Kidney epithelial cell (primary cell): Measurements from ENCODE around the gene LGALS3BP. TPM values are rescaled to one million over a fixed set of nuclear protein-coding genes. Genes with fewer than 3 reads are reported as not detected.

ENCODE experiments used
- DNase-seq: peaks from one replicate; pipeline ENCODE4 v3.0.0-alpha.2; 2010; ENCODE audit warnings: low read depth
- H3K27me3 ChIP-seq: 2 replicates; pipeline ENCODE4 v1.6.0; 2011; ENCODE audit warnings: low read length; ENCODE audit not compliant: control insufficient read depth, insufficient read depth
- H3K36me3 ChIP-seq: 2 replicates; pipeline ENCODE4 v1.5.1; 2011; ENCODE audit warnings: low read length; ENCODE audit not compliant: control insufficient read depth, insufficient read depth
- H3K4me3 ChIP-seq: 2 replicates; pipeline ENCODE4 v1.5.1; 2011; ENCODE audit warnings: low read depth, mild to moderate bottlenecking, control low read depth, low read length
- total RNA-seq: library from RNA; depleted of rRNA; stranded (reverse); fragments of >200 nt; gene quantifications from 2 replicates; pipeline ENCODE4 v1.2.3, GENCODE V29; 2015
- TF ChIP-seq, protein P1 (sequence below): IDR thresholded peaks from 2 replicates; pipeline ENCODE4 v1.5.1; 2011; ENCODE audit warnings: mild to moderate bottlenecking, moderate library complexity, low read length, control low read depth, inconsistent platforms; ENCODE audit not compliant: insufficient read depth, poor library complexity, severe bottlenecking

The LGALS3BP gene
- total RNA-seq, 1 donor from 2014 or later, result 283 TPM

DNA sequence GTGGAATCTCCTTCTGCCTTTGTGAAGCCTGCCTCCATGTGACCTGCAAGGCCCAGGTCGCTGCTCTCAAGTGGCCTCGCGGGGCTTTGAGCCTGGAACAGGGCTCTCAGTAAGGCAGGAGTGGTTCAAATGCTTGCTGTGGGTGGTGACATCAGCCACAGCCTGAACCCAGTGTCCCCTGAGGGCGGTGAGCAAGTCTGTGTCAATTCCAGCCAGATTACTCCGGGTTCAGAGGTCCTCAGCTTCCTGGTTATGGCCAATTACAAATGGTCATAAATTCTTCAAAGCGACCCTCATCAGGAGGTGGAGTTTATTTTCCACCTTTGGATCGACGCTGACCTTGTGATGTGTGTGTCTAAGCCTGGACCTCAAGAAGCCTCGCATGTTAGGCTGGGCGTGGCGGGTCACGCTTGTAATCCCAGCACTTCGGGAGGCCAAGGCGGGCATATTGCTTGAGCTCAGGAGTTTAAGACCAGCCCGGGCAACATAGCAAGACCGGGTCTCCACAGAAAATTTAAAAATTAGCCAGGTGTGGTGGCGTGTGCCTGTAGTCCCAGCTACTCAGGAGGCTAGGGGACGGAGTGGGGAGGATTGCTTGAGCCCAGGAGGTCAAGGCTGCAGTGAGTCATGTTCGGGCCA is 17.3 kb downstream of the LGALS3BP start:
- Histone ChIP-seq H3K27me3 (no peaks in the 10 kb centered on the region), H3K36me3 (no peaks in the 10 kb centered on the region), H3K4me3 (no peak overlapping the region)
- TF ChIP-seq, protein P1, sequence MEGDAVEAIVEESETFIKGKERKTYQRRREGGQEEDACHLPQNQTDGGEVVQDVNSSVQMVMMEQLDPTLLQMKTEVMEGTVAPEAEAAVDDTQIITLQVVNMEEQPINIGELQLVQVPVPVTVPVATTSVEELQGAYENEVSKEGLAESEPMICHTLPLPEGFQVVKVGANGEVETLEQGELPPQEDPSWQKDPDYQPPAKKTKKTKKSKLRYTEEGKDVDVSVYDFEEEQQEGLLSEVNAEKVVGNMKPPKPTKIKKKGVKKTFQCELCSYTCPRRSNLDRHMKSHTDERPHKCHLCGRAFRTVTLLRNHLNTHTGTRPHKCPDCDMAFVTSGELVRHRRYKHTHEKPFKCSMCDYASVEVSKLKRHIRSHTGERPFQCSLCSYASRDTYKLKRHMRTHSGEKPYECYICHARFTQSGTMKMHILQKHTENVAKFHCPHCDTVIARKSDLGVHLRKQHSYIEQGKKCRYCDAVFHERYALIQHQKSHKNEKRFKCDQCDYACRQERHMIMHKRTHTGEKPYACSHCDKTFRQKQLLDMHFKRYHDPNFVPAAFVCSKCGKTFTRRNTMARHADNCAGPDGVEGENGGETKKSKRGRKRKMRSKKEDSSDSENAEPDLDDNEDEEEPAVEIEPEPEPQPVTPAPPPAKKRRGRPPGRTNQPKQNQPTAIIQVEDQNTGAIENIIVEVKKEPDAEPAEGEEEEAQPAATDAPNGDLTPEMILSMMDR, result no peak
- no peak for DNase-seq

DNA sequence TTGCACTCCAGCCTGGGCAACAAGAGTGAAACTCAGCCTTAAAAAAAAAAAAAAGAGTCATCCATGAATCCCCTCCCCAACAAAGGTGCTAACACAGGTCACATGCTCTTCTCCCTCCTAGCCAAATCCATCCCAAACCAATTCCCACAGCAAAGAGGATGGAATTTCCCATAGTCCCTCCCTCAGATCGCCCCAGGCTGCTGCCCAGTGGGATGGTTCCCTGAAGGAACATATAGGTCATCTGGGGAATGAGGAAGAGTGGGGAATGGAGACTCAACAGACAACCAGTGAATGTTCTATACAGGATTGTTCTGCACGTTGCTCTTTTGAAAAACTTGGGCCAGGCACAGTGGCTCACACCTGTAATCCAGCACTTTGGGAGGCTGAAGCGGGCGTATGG is 18.2 kb downstream of the LGALS3BP start:
- H3K36me3 ChIP-seq, result no peaks in the 10 kb centered on the region
- TF ChIP-seq, protein P1, result no peak
- DNase-seq, result no peak
- no peaks in the 10 kb centered on the region for H3K27me3 ChIP-seq
- no peak overlapping the region for H3K4me3 ChIP-seq

DNA sequence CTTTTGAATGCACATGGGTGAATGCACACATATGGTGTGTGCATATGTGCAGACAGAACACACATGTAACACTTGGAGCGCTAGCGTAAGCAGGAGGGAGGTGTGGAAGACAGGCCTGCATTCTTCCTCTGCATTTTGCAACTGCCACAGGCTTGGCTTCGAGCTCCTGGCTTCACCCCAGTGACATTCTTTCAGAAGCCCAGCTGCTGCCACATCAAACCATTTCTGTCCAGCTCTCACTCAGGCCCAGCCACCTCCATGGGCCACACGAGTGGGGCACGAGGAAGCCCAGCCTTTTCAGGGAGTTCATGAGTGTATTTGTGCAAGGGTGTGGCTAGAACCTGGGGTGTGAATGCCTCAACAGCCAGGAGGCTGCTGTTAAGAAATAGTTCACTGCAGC is 18.8 kb downstream of the LGALS3BP start:
- TF ChIP-seq, protein P1, result no peak
- Histone ChIP-seq H3K36me3 (no peaks in the 10 kb centered on the region), H3K27me3 (no peaks in the 10 kb centered on the region), H3K4me3 (no peak overlapping the region)
- DNase-seq, result no peak

DNA sequence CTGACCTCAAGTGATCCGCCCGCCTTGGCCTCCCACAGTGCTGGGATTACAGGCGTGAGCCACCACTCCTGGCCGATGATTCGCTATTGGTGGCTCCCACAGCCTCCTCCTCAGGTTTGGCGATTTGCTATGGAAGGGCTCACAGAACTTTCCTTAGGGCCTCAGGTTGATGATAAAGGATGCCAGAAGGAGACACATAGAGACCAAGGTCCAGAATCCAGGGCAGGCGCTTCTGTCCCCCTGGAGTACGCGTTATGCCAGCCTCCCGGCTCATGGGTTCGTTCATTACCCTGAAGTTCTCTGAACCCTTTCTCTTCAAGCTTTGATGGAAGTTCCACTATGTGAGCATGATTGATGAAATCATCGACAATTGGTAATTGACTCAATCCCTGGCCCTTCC is 19.9 kb downstream of the LGALS3BP start:
- TF ChIP-seq, protein P1, result no peak
- DNase-seq, result no peak
- Histone ChIP-seq H3K36me3 (no peaks in the 10 kb centered on the region), H3K4me3 (no peak overlapping the region), H3K27me3 (no peaks in the 10 kb centered on the region)

DNA sequence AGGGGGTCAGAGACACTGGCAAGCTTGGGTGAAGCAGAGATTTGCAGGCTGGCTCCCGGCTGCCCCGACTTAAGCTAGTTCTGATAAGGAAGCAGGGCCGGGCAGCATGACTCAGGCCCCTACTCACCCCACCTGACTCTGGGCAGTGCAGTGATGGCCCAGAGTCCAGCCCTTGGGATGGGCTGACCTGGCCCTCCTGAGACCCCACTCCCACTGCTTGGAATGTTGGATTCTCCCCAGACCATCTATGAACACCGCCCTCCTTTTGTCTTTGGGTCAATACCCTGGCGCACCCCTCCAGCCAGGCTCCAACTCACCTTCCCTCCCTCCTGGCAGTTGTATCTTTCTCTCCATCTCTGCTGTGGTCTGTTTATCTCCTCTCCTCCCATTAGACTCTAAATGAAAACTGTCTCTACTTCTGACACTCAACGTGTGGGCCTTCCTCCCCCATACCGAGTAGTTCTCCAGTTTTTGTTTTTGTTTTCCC is 21.0 kb downstream of the LGALS3BP start:
- H3K27me3 ChIP-seq, result no peaks in the 10 kb centered on the region
- DNase-seq, result no peak
- TF ChIP-seq, protein P1, result no peak
- H3K4me3 ChIP-seq, result no peak overlapping the region
- no peaks in the 10 kb centered on the region for H3K36me3 ChIP-seq

DNA sequence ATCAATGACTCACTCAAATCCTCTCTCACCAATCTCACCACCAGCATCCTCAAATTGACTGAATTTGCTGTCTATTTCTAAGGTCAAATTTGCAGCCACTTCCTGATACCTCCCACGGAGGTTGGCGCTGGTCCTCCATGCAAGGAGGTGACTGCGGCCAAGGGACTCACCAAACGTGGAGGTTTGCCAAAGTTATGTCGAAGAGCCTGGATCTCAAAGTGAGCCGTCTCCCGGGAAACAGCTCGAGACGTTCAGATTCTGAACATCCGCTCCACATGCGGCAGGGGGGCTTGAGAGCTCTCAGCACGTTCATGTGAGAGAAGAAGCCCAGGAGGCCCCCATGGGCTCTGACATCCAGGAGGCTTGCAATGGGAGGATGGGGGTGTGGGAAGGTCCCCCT is 22.6 kb downstream of the LGALS3BP start:
- Histone ChIP-seq H3K36me3 (no peaks in the 10 kb centered on the region), H3K27me3 (no peaks in the 10 kb centered on the region), H3K4me3 (no peak overlapping the region)
- DNase-seq, result no peak
- TF ChIP-seq, protein P1, result no peak
